ENCODE measurements around the gene TAF4.

TAF4 gene

DNA sequence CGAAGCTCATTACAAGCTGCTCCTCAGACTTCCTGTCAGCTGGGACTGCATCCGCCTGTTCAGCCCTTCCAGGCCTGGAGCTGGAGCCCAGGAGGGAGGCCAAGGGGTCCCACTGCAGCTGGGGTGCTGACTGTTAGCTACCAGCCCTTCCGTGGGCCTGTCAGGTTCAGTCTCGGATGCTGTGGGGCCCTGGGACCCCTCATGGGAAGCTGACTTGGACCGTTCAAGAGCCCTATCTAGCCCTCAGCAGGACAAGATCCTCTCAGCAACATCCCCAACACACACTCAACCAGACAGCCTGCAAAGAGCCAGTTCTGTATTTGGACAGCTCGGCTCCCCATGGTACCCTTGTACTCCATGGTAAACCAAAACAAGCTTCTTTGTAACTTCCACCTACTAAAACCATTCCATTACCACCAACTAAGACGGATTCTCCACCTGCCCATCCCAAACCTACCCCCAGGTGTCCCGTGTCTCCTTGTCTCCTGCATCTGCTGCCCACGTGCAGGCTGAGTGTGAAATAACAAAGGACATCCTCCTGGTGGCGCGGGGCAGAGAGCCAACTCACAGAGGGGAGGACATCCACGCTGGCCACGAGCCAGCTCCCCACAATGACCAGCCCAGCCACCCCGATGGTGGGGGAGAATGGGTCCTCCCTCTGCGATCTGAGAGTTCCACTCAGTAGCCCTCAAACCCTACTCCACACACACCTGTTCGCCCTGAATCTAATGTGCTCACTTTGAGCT is 111.2 kb downstream of the TAF4 start:
- TF ChIP-seq, protein P1, sequence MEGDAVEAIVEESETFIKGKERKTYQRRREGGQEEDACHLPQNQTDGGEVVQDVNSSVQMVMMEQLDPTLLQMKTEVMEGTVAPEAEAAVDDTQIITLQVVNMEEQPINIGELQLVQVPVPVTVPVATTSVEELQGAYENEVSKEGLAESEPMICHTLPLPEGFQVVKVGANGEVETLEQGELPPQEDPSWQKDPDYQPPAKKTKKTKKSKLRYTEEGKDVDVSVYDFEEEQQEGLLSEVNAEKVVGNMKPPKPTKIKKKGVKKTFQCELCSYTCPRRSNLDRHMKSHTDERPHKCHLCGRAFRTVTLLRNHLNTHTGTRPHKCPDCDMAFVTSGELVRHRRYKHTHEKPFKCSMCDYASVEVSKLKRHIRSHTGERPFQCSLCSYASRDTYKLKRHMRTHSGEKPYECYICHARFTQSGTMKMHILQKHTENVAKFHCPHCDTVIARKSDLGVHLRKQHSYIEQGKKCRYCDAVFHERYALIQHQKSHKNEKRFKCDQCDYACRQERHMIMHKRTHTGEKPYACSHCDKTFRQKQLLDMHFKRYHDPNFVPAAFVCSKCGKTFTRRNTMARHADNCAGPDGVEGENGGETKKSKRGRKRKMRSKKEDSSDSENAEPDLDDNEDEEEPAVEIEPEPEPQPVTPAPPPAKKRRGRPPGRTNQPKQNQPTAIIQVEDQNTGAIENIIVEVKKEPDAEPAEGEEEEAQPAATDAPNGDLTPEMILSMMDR (IDR thresholded peaks at IDR 0.05; ENCODE audit: low read depth, low read length, missing control alignments), result no peak
- no peak for DNase-seq (ENCODE audit: low read depth)
- no peak overlapping the region for H3K4me3 ChIP-seq (ENCODE audit: low read depth, low read length)

GRCh38 chr20:61953037-61954021 is 112.4 kb downstream of the TAF4 start:
- TF ChIP-seq, protein P1 (IDR thresholded peaks at IDR 0.05; ENCODE audit: low read depth, low read length, missing control alignments), result no peak
- no peak for DNase-seq (ENCODE audit: low read depth)
- H3K4me3 ChIP-seq (ENCODE audit: low read depth, low read length), result no peak overlapping the region

DNA sequence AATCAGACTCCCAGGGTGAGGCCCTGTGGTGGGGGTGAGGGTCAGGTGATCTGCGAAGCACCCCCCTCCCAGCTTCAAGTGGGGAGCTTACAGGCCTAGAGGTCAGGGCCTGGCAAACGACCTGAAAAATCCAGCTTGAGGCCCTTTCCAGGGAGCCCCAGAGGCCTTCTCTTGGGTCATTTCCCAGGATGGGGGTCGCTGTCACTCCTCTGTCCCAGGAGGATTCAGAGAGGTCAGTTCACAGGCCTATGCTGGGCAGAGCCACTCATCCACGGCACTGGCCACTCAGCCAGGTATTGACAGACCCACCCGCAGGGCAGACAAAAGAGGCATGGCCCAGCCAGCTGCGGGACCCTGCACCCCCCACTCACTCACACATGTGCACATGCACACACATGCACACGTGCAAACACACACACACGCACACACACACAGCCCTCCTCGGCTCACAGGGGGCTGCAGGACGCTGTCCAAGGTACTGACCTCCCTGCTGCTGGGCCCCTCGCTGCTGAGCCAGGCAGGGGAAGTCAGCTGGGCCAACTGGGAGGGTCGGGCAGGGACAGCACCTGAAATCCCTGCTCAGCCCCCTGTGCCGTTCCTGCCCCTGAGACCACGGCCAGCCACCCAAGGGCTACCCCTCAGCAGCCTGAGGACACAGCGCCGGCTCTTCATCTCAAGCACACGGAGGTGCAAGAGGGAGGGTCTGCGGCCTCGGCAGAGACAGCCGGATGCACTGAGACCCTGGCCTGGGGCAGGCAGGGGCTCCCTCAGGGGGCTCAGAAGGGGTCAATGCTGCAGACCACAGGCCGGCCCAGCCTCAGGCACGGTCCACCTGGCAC is 113.8 kb downstream of the TAF4 start:
- H3K4me3 ChIP-seq (ENCODE audit: low read depth, low read length), result no peak overlapping the region
- TF ChIP-seq, protein P1 (IDR thresholded peaks at IDR 0.05; ENCODE audit: low read depth, low read length, missing control alignments), result no peak
- no peak for DNase-seq (ENCODE audit: low read depth)

- TF ChIP-seq, protein P1 (IDR thresholded peaks at IDR 0.05; ENCODE audit: low read depth, low read length, missing control alignments), result no peak
- no peak for DNase-seq (ENCODE audit: low read depth)
- H3K4me3 ChIP-seq (ENCODE audit: low read depth, low read length), result no peak overlapping the region
Observed at GRCh38 chr20:61950641-61951071, 115.0 kb downstream of the TAF4 start.

GRCh38 chr20:61949714-61950640 is 115.7 kb downstream of the TAF4 start:
- TF ChIP-seq, protein P1 (IDR thresholded peaks at IDR 0.05; ENCODE audit: low read depth, low read length, missing control alignments), result no peak
- DNase-seq (ENCODE audit: low read depth), result no peak
- no peak overlapping the region for H3K4me3 ChIP-seq (ENCODE audit: low read depth, low read length)

DNA sequence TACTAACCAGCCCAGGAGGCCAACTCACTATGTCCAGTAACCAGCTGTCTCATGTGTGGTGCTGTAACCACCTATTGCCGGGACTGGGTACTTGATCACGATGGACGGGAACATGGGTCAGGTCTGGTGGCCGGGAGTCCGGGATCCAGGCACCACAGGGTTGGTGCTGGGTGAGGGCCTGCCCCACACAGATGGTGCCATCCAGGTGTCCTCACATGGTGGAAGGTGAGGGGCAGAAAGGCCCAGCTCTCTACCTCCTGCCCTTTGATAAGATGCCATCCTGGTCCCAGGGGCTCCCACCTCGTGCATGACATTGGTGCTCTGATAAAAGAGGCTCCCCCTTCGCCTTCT is 116.3 kb downstream of the TAF4 start:
- no peak overlapping the region for H3K4me3 ChIP-seq (ENCODE audit: low read depth, low read length)
- DNase-seq (ENCODE audit: low read depth), result no peak
- TF ChIP-seq, protein P1 (IDR thresholded peaks at IDR 0.05; ENCODE audit: low read depth, low read length, missing control alignments), result no peak

Measured in GM12864 (cell line).